GM23338 (cell line): ENCODE data around the gene CUBN.

Source experiments
- CREB1 ChIP-seq: fragments of 250-450 bp; sonication (Bioruptor Pico); IDR thresholded peaks from 2 replicates; pipeline ENCODE4 v1.5.0; 2020; ENCODE audit warnings: low read depth, mild to moderate bottlenecking, moderate library complexity
- CTCF ChIP-seq, 2 experiments: fragments of 200-600 bp in 1 of 2; sonication (generic) in 1 of 2; conservative IDR thresholded peaks; 2 replicates each; pipeline versions ENCODE4 v1.5.1 to v1.6.1; 2016 to 2017; ENCODE audit warnings: antibody characterized with exemption in 2 of 2, low read depth in 2 of 2, mild to moderate bottlenecking in 2 of 2, moderate library complexity in 1 of 2
- EZH2 ChIP-seq: fragments of 200-600 bp; sonication (generic); IDR thresholded peaks from one replicate; pipeline ENCODE4 v1.8.0; 2017; ENCODE audit warnings: antibody characterized with exemption, mild to moderate bottlenecking, low read depth; ENCODE audit not compliant: unreplicated experiment
- EZH2phosphoT487 ChIP-seq: fragments of 200-600 bp; sonication (generic); IDR thresholded peaks from one replicate; pipeline ENCODE4 v1.8.1; 2018; ENCODE audit warnings: antibody characterized with exemption; ENCODE audit not compliant: unreplicated experiment
- JUNB ChIP-seq: IDR thresholded peaks from one replicate; pipeline ENCODE4 v1.6.1; 2016; ENCODE audit warnings: antibody characterized with exemption; ENCODE audit not compliant: unreplicated experiment
- POLR2AphosphoS5 ChIP-seq: IDR thresholded peaks from 2 replicates; pipeline ENCODE4 v1.6.1; 2016; ENCODE audit warnings: antibody characterized with exemption, low read depth
- STAT1 ChIP-seq: IDR thresholded peaks from one replicate; pipeline ENCODE4 v1.6.1; 2016; ENCODE audit warnings: antibody characterized with exemption; ENCODE audit not compliant: unreplicated experiment
- ZNF331 ChIP-seq: fragments of 250-450 bp; sonication (Bioruptor Pico); IDR thresholded peaks from 2 replicates; pipeline ENCODE4 v1.5.0; 2020; ENCODE audit warnings: low read depth, mild to moderate bottlenecking, moderate library complexity
- ZNF462 ChIP-seq: fragments of 250-450 bp; sonication (Bioruptor Pico); IDR thresholded peaks from 2 replicates; pipeline ENCODE4 v1.5.0; 2020; ENCODE audit warnings: mild to moderate bottlenecking, moderate library complexity
- TF ChIP-seq, protein P1 (sequence below): IDR thresholded peaks from one replicate; pipeline ENCODE4 v1.6.1; 2018; ENCODE audit warnings: antibody characterized with exemption; ENCODE audit not compliant: unreplicated experiment
- TF ChIP-seq, protein P2 (sequence below): IDR thresholded peaks from 2 replicates; pipeline ENCODE4 v1.6.1; 2016; ENCODE audit warnings: antibody characterized with exemption

DNA sequence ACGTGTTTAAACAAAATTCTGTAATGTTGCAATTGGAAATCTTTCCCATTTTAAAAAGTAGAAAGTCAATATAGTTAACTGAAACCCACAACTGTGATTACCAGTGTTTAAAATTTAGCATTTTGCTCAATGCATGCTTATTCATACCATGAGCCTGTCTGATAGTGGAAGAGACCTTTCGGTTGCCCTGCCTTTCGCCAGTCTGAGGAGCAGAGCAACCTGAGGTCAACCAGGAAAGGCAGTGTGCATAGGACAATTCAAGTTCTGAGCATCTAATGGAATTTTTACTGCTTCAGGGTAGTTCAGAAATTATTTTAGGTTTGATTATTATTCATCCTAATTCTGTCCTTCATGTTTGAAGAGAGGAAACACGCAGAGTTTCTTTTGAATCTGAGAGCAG, 100.8 kb downstream of the CUBN start:
- TF ChIP-seq POLR2AphosphoS5 (no peak), CTCF (conservative IDR thresholded peaks at IDR 0.05; ENCODE audit: low read depth in 2 of 2) (no peak), EZH2phosphoT487 (no peak), EZH2 (no peak), CREB1 (no peak), ZNF331 (CRISPR knock-in tag) (no peak), JUNB (no peak), ZNF462 (CRISPR knock-in tag) (no peak), STAT1 (no peak)
- TF ChIP-seq, protein P1, sequence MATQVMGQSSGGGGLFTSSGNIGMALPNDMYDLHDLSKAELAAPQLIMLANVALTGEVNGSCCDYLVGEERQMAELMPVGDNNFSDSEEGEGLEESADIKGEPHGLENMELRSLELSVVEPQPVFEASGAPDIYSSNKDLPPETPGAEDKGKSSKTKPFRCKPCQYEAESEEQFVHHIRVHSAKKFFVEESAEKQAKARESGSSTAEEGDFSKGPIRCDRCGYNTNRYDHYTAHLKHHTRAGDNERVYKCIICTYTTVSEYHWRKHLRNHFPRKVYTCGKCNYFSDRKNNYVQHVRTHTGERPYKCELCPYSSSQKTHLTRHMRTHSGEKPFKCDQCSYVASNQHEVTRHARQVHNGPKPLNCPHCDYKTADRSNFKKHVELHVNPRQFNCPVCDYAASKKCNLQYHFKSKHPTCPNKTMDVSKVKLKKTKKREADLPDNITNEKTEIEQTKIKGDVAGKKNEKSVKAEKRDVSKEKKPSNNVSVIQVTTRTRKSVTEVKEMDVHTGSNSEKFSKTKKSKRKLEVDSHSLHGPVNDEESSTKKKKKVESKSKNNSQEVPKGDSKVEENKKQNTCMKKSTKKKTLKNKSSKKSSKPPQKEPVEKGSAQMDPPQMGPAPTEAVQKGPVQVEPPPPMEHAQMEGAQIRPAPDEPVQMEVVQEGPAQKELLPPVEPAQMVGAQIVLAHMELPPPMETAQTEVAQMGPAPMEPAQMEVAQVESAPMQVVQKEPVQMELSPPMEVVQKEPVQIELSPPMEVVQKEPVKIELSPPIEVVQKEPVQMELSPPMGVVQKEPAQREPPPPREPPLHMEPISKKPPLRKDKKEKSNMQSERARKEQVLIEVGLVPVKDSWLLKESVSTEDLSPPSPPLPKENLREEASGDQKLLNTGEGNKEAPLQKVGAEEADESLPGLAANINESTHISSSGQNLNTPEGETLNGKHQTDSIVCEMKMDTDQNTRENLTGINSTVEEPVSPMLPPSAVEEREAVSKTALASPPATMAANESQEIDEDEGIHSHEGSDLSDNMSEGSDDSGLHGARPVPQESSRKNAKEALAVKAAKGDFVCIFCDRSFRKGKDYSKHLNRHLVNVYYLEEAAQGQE, result no peak
- TF ChIP-seq, protein P2, sequence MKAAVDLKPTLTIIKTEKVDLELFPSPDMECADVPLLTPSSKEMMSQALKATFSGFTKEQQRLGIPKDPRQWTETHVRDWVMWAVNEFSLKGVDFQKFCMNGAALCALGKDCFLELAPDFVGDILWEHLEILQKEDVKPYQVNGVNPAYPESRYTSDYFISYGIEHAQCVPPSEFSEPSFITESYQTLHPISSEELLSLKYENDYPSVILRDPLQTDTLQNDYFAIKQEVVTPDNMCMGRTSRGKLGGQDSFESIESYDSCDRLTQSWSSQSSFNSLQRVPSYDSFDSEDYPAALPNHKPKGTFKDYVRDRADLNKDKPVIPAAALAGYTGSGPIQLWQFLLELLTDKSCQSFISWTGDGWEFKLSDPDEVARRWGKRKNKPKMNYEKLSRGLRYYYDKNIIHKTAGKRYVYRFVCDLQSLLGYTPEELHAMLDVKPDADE, result no peak
